ENCODE data around the gene ZFP62. TPM values are rescaled to one million over a fixed set of nuclear protein-coding genes. Genes with fewer than 3 reads are reported as not detected.
A peak's percentile ranks its signal among the peaks of the same experiment; 100 is the strongest.

The ZFP62 gene
- total RNA-seq, 1 donor from 2014 or later, result 14.5 TPM

- Mint-ChIP-seq H3K4me1 (ENCODE audit: low read depth, unreplicated experiment) (peaks cover 33% of the 10 kb centered on the region), H3K36me3 (ENCODE audit: low read depth, unreplicated experiment) (peaks cover 6% of the 10 kb centered on the region), H3K4me3 (ENCODE audit: unreplicated experiment) (peak overlapping the region; percentile 84), H3K27ac (ENCODE audit: unreplicated experiment) (peak overlapping the region; percentile 69), H3K27me3 (ENCODE audit: low read depth, unreplicated experiment) (no peaks in the 10 kb centered on the region), H3K9me3 (ENCODE audit: unreplicated experiment) (no peaks in the 10 kb centered on the region)
- Histone ChIP-seq H3K4me1 (ENCODE audit: insufficient read depth, low read length) (peaks cover 29% of the 10 kb centered on the region), H3K4me3 (ENCODE audit: insufficient read depth, low read depth, low read length) (peak overlapping the region; percentile 74), H3K9me3 (ENCODE audit: insufficient read depth, low read depth, low read length) (no peaks in the 10 kb centered on the region), H3K36me3 (ENCODE audit: insufficient read depth, low read length) (no peaks in the 10 kb centered on the region), H3K4me2 (ENCODE audit: low read length) (peak overlapping the region; percentile 92), H3K79me2 (ENCODE audit: insufficient read depth, low read length) (peaks cover 35% of the 10 kb centered on the region), H2AFZ (ENCODE audit: low read depth, low read length) (peak overlapping the region; percentile 99), H3K27me3 (ENCODE audit: insufficient read depth, low read length) (no peaks in the 10 kb centered on the region), H3K9ac (ENCODE audit: low read length) (peak overlapping the region; percentile 87), H4K20me1 (ENCODE audit: insufficient read depth, low read length) (peaks cover 14% of the 10 kb centered on the region), H3K27ac (ENCODE audit: low read depth, low read length) (peak overlapping the region; percentile 91)
- DNase-seq (ENCODE audit: low read depth) (no peak), FAIRE-seq (no peak)
- TF ChIP-seq CTCF (IDR thresholded peaks at IDR 0.05; ENCODE audit: insufficient read depth, low read depth, low read length), result no peak
- TF ChIP-seq EZH2 (IDR thresholded peaks at IDR 0.05; ENCODE audit: insufficient read depth, low read length), result no peak
Measured at GRCh38 chr5:180810959-180811622, 50.0 kb downstream of the ZFP62 start.

- H3K27me3 ChIP-seq (ENCODE audit: insufficient read depth, low read length), result no peaks in the 10 kb centered on the region
- H3K4me3 Mint-ChIP-seq (ENCODE audit: unreplicated experiment), result peak overlapping the region; percentile 87
- peak; percentile 84 for DNase-seq (ENCODE audit: low read depth)
- peaks cover 32% of the 10 kb centered on the region for H3K4me1 Mint-ChIP-seq (ENCODE audit: low read depth, unreplicated experiment)
- peak overlapping the region; percentile 99 for H2AFZ ChIP-seq (ENCODE audit: low read depth, low read length)
- H4K20me1 ChIP-seq (ENCODE audit: insufficient read depth, low read length), result peaks cover 14% of the 10 kb centered on the region
- peak overlapping the region; percentile 66 for H3K27ac Mint-ChIP-seq (ENCODE audit: unreplicated experiment)
- peak overlapping the region; percentile 74 for H3K4me3 ChIP-seq (ENCODE audit: insufficient read depth, low read depth, low read length)
- TF ChIP-seq EZH2 (IDR thresholded peaks at IDR 0.05; ENCODE audit: insufficient read depth, low read length) (no peak), CTCF (IDR thresholded peaks at IDR 0.05; ENCODE audit: insufficient read depth, low read depth, low read length) (no peak)
- H3K9me3 ChIP-seq (ENCODE audit: insufficient read depth, low read depth, low read length), result no peaks in the 10 kb centered on the region
- H3K27ac ChIP-seq (ENCODE audit: low read depth, low read length), result peak overlapping the region; percentile 91
- no peaks in the 10 kb centered on the region for H3K27me3 Mint-ChIP-seq (ENCODE audit: low read depth, unreplicated experiment)
- no peaks in the 10 kb centered on the region for H3K36me3 ChIP-seq (ENCODE audit: insufficient read depth, low read length)
- peak overlapping the region; percentile 92 for H3K4me2 ChIP-seq (ENCODE audit: low read length)
- peaks cover 35% of the 10 kb centered on the region for H3K79me2 ChIP-seq (ENCODE audit: insufficient read depth, low read length)
- no peak for FAIRE-seq
- H3K9ac ChIP-seq (ENCODE audit: low read length), result peak overlapping the region; percentile 87
- peaks cover 29% of the 10 kb centered on the region for H3K4me1 ChIP-seq (ENCODE audit: insufficient read depth, low read length)
- H3K36me3 Mint-ChIP-seq (ENCODE audit: low read depth, unreplicated experiment), result peaks cover 6% of the 10 kb centered on the region
- no peaks in the 10 kb centered on the region for H3K9me3 Mint-ChIP-seq (ENCODE audit: unreplicated experiment)
Measured at GRCh38 chr5:180810210-180810958, 50.7 kb downstream of the ZFP62 start.

All from astrocyte (in vitro differentiated cells and primary cell).